ENCODE data around the gene VWA2. TPM values are rescaled to one million over a fixed set of nuclear protein-coding genes. Genes with fewer than 3 reads are reported as not detected.

Gene VWA2
- polyA plus RNA-seq, 1 of the 3 experiments (the other 2 are of a cell fraction) = not detected

GRCh38 chr10:114313139-114313538 is 74.1 kb downstream of the VWA2 start:
- TF ChIP-seq USF1 (IDR thresholded peaks at IDR 0.05; ENCODE audit: borderline replicate concordance, low read depth) (no peak), RAD21 (IDR thresholded peaks at IDR 0.05; ENCODE audit: low read length) (no peak), FOXM1 (IDR thresholded peaks at IDR 0.05; ENCODE audit: low read depth) (no peak), GABPA (IDR thresholded peaks at IDR 0.05; ENCODE audit: low read depth) (no peak), SMC3 (IDR thresholded peaks at IDR 0.05; ENCODE audit: low read depth, low read length) (no peak), RFX5 (IDR thresholded peaks at IDR 0.05; ENCODE audit: low read length) (no peak), TAF1 (IDR thresholded peaks at IDR 0.05; ENCODE audit: borderline replicate concordance, low read depth, low read length) (no peak), FOSL2 (IDR thresholded peaks at IDR 0.05; ENCODE audit: borderline replicate concordance, low read depth) (no peak), YY1 (IDR thresholded peaks at IDR 0.05; ENCODE audit: low read depth) (no peak)
- TF ChIP-seq, protein P1, sequence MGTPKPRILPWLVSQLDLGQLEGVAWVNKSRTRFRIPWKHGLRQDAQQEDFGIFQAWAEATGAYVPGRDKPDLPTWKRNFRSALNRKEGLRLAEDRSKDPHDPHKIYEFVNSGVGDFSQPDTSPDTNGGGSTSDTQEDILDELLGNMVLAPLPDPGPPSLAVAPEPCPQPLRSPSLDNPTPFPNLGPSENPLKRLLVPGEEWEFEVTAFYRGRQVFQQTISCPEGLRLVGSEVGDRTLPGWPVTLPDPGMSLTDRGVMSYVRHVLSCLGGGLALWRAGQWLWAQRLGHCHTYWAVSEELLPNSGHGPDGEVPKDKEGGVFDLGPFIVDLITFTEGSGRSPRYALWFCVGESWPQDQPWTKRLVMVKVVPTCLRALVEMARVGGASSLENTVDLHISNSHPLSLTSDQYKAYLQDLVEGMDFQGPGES (IDR thresholded peaks at IDR 0.05; ENCODE audit: low read depth, low read length) = no peak
- TF ChIP-seq, protein P2, sequence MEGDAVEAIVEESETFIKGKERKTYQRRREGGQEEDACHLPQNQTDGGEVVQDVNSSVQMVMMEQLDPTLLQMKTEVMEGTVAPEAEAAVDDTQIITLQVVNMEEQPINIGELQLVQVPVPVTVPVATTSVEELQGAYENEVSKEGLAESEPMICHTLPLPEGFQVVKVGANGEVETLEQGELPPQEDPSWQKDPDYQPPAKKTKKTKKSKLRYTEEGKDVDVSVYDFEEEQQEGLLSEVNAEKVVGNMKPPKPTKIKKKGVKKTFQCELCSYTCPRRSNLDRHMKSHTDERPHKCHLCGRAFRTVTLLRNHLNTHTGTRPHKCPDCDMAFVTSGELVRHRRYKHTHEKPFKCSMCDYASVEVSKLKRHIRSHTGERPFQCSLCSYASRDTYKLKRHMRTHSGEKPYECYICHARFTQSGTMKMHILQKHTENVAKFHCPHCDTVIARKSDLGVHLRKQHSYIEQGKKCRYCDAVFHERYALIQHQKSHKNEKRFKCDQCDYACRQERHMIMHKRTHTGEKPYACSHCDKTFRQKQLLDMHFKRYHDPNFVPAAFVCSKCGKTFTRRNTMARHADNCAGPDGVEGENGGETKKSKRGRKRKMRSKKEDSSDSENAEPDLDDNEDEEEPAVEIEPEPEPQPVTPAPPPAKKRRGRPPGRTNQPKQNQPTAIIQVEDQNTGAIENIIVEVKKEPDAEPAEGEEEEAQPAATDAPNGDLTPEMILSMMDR (IDR thresholded peaks at IDR 0.05) = no peak
- TF ChIP-seq, protein P3, sequence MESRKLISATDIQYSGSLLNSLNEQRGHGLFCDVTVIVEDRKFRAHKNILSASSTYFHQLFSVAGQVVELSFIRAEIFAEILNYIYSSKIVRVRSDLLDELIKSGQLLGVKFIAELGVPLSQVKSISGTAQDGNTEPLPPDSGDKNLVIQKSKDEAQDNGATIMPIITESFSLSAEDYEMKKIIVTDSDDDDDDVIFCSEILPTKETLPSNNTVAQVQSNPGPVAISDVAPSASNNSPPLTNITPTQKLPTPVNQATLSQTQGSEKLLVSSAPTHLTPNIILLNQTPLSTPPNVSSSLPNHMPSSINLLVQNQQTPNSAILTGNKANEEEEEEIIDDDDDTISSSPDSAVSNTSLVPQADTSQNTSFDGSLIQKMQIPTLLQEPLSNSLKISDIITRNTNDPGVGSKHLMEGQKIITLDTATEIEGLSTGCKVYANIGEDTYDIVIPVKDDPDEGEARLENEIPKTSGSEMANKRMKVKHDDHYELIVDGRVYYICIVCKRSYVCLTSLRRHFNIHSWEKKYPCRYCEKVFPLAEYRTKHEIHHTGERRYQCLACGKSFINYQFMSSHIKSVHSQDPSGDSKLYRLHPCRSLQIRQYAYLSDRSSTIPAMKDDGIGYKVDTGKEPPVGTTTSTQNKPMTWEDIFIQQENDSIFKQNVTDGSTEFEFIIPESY (IDR thresholded peaks at IDR 0.05; ENCODE audit: borderline replicate concordance, low read depth) = no peak
- CTCF ChIA-PET = interaction anchor here (1.0 to 1.2 kb wide), 3 partner anchors 9 to 146 kb away, joined by 3 to 8 read pairs (median 4); no protein-coding TSS in a partner anchor

More at GRCh38 chr10:114313139-114313538, 74.1 kb downstream of the VWA2 start:
- H4K20me1 ChIP-seq (ENCODE audit: insufficient read depth) = no peaks in the 10 kb centered on the region
- H3K9me2 ChIP-seq = no peaks in the 10 kb centered on the region
- 97% methylated on average over 4 of the region's 9 CpGs for WGBS (ENCODE audit: low lambda C conversion rate)
- H3F3A ChIP-seq (replicated peaks; ENCODE audit: insufficient read depth) = no peaks in the 10 kb centered on the region
- H3K27me3 ChIP-seq (ENCODE audit: insufficient read depth) = no peaks in the 10 kb centered on the region
- POLR2A ChIA-PET = no interaction called here
- DNase-seq = no peak
- H3K9ac ChIP-seq = no peak overlapping the region
- H3K9me3 ChIP-seq = no peaks in the 10 kb centered on the region
- H3K4me1 ChIP-seq (ENCODE audit: control insufficient read depth in 1 of 2, insufficient read depth in 2 of 2, low read depth in 1 of 2, low read length in 1 of 2) = peaks cover 0 to 8% of the 10 kb centered on the region in 2 experiments; a peak in 1 of 4 replicates
- no peak overlapping the region for H3K4me2 ChIP-seq
- H3K27ac ChIP-seq (ENCODE audit: low read depth in 2 of 2, low read length in 1 of 2) = no peak overlapping the region
- no peaks in the 10 kb centered on the region for H3K79me2 ChIP-seq (ENCODE audit: insufficient read depth)
- no peak overlapping the region for H3K4me3 ChIP-seq (ENCODE audit: low read depth in 2 of 2, low read length in 1 of 2)
- no peak overlapping the region for H2AFZ ChIP-seq (ENCODE audit: low read depth)
- H3K36me3 ChIP-seq (replicated peaks in 1 of 2; ENCODE audit: control insufficient read depth in 1 of 2, insufficient read depth in 2 of 2, low read length in 1 of 2) = no peaks in the 10 kb centered on the region

Measured in SK-N-SH (cell line).